H1 (cell line): Measurements from ENCODE around the gene PALM2AKAP2. TPM values are rescaled to one million over a fixed set of nuclear protein-coding genes. Genes with fewer than 3 reads are reported as not detected.

Experiments used
- CTCF ChIA-PET: fragments of 300-600 bp; sonication (Branson Sonifier 250); formaldehyde crosslinking; loops from one replicate; lab custom pipeline; 2021; ENCODE audit not compliant: partially characterized antibody; lab: Charles Lee
- POLR2A ChIA-PET: fragments of 300-600 bp; sonication (Branson Sonifier 250); formaldehyde crosslinking; loops from one replicate; lab custom pipeline; 2021; ENCODE audit warnings: inconsistent platforms; ENCODE audit not compliant: partially characterized antibody; lab: Charles Lee
- DNase-seq, 2 experiments: peaks; one replicate each; pipeline versions ENCODE4 v3.0.0 to v3.0.0-alpha.2; 2010 to 2022; ENCODE audit warnings: low spot score in 2 of 2, low read depth in 1 of 2, mixed read lengths in 1 of 2
- FAIRE-seq: peaks from 2 replicates; lab custom pipeline; 2011; peaks lifted over from hg19 to GRCh38; lab: Jason Lieb, UNC
- H2AFZ ChIP-seq: 2 replicates; pipeline ENCODE4 v1.8.1; 2012; ENCODE audit warnings: low read length, inconsistent platforms
- H2AK5ac ChIP-seq: 2 replicates; pipeline ENCODE4 v1.6.1; 2013; ENCODE audit warnings: low read depth, low read length
- H2BK120ac ChIP-seq: replicated peaks from 2 replicates; pipeline ENCODE3; 2013; ENCODE audit warnings: low read depth, low read length, inconsistent platforms
- H2BK12ac ChIP-seq: 2 replicates; pipeline ENCODE4 v1.6.1; 2013; ENCODE audit warnings: low read depth, low read length
- H2BK15ac ChIP-seq: 2 replicates; pipeline ENCODE4 v1.6.1; 2013; ENCODE audit warnings: low read length
- H2BK20ac ChIP-seq: 2 replicates; pipeline ENCODE4 v1.6.1; 2013; ENCODE audit warnings: low read length
- H2BK5ac ChIP-seq: 2 replicates; pipeline ENCODE4 v1.6.1; 2013; ENCODE audit warnings: low read depth, low read length
- H3K14ac ChIP-seq: 2 replicates; pipeline ENCODE4 v1.6.1; 2013; ENCODE audit warnings: inconsistent platforms; ENCODE audit not compliant: insufficient read length
- H3K18ac ChIP-seq: 2 replicates; pipeline ENCODE4 v1.6.1; 2013; ENCODE audit warnings: low read length; ENCODE audit errors: extremely low read depth
- H3K23ac ChIP-seq: 2 replicates; pipeline ENCODE4 v1.6.1; 2013; ENCODE audit warnings: inconsistent platforms; ENCODE audit not compliant: insufficient read length
- H3K23me2 ChIP-seq: 2 replicates; pipeline ENCODE4 v1.6.1; 2013; ENCODE audit warnings: low read depth, low read length
- H3K27ac ChIP-seq: 2 replicates; pipeline ENCODE4 v1.6.1; 2011; ENCODE audit warnings: low read depth, low read length, inconsistent platforms
- H3K27me3 ChIP-seq, 4 experiments: replicated peaks in 1 of 4; 1 replicate in 1 of 4; 2 replicates in 3 of 4; pipeline versions ENCODE4 v1.6.1 to v1.8.1; 2011 to 2013; ENCODE audit warnings: low read length in 3 of 4, mild to moderate bottlenecking in 3 of 4, inconsistent platforms in 2 of 4, mixed read lengths in 2 of 4, moderate library complexity in 1 of 4; ENCODE audit not compliant: control insufficient read depth in 3 of 4, insufficient read depth in 3 of 4; ENCODE audit errors: extremely low read depth in 1 of 4
- H3K36me3 ChIP-seq, 4 experiments: 2 replicates each; pipeline versions ENCODE4 v1.6.1 to v1.8.1; 2011 to 2013; ENCODE audit warnings: mild to moderate bottlenecking in 4 of 4, low read length in 3 of 4, moderate library complexity in 2 of 4, control low read depth in 1 of 4, inconsistent platforms in 1 of 4; ENCODE audit not compliant: insufficient read depth in 4 of 4, control insufficient read depth in 2 of 4
- H3K4ac ChIP-seq: replicated peaks from 2 replicates; pipeline ENCODE3; 2013; ENCODE audit warnings: low read length, low read depth, mixed read lengths, inconsistent platforms; ENCODE audit not compliant: insufficient read length
- H3K4me1 ChIP-seq, 4 experiments: replicated peaks in 1 of 4; 1 replicate in 1 of 4; 2 replicates in 3 of 4; pipeline versions ENCODE4 v1.6.1 to v1.8.1; 2011 to 2013; ENCODE audit warnings: low read length in 3 of 4, inconsistent platforms in 2 of 4, mixed read lengths in 1 of 4; ENCODE audit not compliant: insufficient read depth in 4 of 4, control insufficient read depth in 3 of 4
- H3K4me2 ChIP-seq, 2 experiments: 2 replicates each; pipeline versions ENCODE4 v1.6.1 to v1.8.1; 2011 to 2013; ENCODE audit warnings: low read depth in 2 of 2, low read length in 2 of 2, control low read depth in 1 of 2, inconsistent platforms in 1 of 2, mild to moderate bottlenecking in 1 of 2; ENCODE audit not compliant: insufficient read depth in 1 of 2
- H3K4me3 ChIP-seq, 4 experiments: fragments of 200-600, 300-600 bp in 1 of 4; sonication (generic), shearing (Covaris generic), sonication (Bioruptor Twin) in 1 of 4; 2 replicates each; pipeline versions ENCODE4 v1.5.1 to v1.8.1; 2011 to 2016; ENCODE audit warnings: low read length in 4 of 4, low read depth in 3 of 4, control low read depth in 2 of 4, inconsistent platforms in 2 of 4, mild to moderate bottlenecking in 2 of 4, mixed read lengths in 1 of 4, moderate library complexity in 1 of 4; ENCODE audit not compliant: insufficient read depth in 2 of 4; ENCODE audit errors: extremely low read depth in 1 of 4
- H3K56ac ChIP-seq: replicated peaks from 2 replicates; pipeline ENCODE3; 2013; ENCODE audit warnings: low read depth, mild to moderate bottlenecking, mixed read lengths, low read length, inconsistent platforms; ENCODE audit not compliant: insufficient read length
- H3K79me1 ChIP-seq: 2 replicates; pipeline ENCODE4 v1.6.1; 2013; ENCODE audit warnings: low read depth, low read length, control low read depth
- H3K79me2 ChIP-seq, 2 experiments: 2 replicates each; pipeline versions ENCODE4 v1.6.1 to v1.8.1; 2012 to 2013; ENCODE audit warnings: low read length in 2 of 2, mild to moderate bottlenecking in 2 of 2, inconsistent platforms in 1 of 2; ENCODE audit not compliant: insufficient read depth in 2 of 2, control insufficient read depth in 1 of 2
- H3K9ac ChIP-seq, 4 experiments: replicated peaks in 1 of 4; 1 replicate in 1 of 4; 2 replicates in 3 of 4; pipeline versions ENCODE4 v1.6.1 to v1.8.1; 2011 to 2013; ENCODE audit warnings: low read depth in 3 of 4, low read length in 3 of 4, control low read depth in 2 of 4, mild to moderate bottlenecking in 2 of 4, moderate library complexity in 2 of 4, inconsistent platforms in 1 of 4; ENCODE audit errors: extremely low read depth in 1 of 4
- H3K9me3 ChIP-seq, 2 experiments: 2 replicates each; pipeline versions ENCODE4 v1.6.1 to v1.8.1; 2012 to 2013; ENCODE audit warnings: mild to moderate bottlenecking in 2 of 2, moderate library complexity in 2 of 2, control low read depth in 1 of 2, inconsistent platforms in 1 of 2, low read depth in 1 of 2, low read length in 1 of 2, mixed read lengths in 1 of 2; ENCODE audit not compliant: insufficient read depth in 2 of 2
- H4K20me1 ChIP-seq, 2 experiments: replicated peaks in 1 of 2; 2 replicates each; pipeline versions ENCODE3 to v1.8.1; 2011 to 2013; ENCODE audit warnings: inconsistent platforms in 2 of 2, low read length in 2 of 2, mild to moderate bottlenecking in 1 of 2; ENCODE audit not compliant: insufficient read depth in 2 of 2, control insufficient read depth in 1 of 2
- H4K5ac ChIP-seq: 2 replicates; pipeline ENCODE4 v1.6.1; 2013; ENCODE audit warnings: low read length, low read depth, mixed read lengths, inconsistent platforms; ENCODE audit not compliant: insufficient read length
- H4K8ac ChIP-seq: 2 replicates; pipeline ENCODE4 v1.8.0; 2013; ENCODE audit warnings: mild to moderate bottlenecking, moderate library complexity, low read length, inconsistent platforms; ENCODE audit not compliant: insufficient read depth; ENCODE audit errors: extremely low read depth
- H4K91ac ChIP-seq: replicated peaks from 2 replicates; pipeline ENCODE3; 2013; ENCODE audit warnings: low read length, mixed read lengths, inconsistent platforms; ENCODE audit not compliant: insufficient read length
- ASH2L ChIP-seq: fragments of 200-600, 300-600 bp; sonication (generic); IDR thresholded peaks from one replicate; pipeline ENCODE4 v1.7.1; 2017; ENCODE audit warnings: low read length
- CHD1 ChIP-seq: IDR thresholded peaks from 2 replicates; pipeline ENCODE4 v1.6.1; 2012; ENCODE audit warnings: low read depth, low read length, improper control_type of control experiment
- HDAC6 ChIP-seq: IDR thresholded peaks from one replicate; pipeline ENCODE4 v1.7.1; 2012; ENCODE audit warnings: low read depth, mild to moderate bottlenecking, inconsistent platforms, low read length, moderate library complexity
- YY1 ChIP-seq: IDR thresholded peaks from 2 replicates; pipeline ENCODE4 v1.6.1; 2011; ENCODE audit warnings: low read depth, mild to moderate bottlenecking, low read length
- WGBS, 2 experiments: shearing (Covaris generic) in 1 of 2; methylation state at CpG; one replicate each; pipeline versions ENCODE4 v1.1.6 to v1.1.7; 2013 to 2015; ENCODE audit warnings: low lambda C conversion rate in 2 of 2, mixed read lengths in 2 of 2, inconsistent platforms in 1 of 2, low coverage in 1 of 2, missing lambda C conversion rate in 1 of 2; ENCODE audit not compliant: insufficient replicate concordance in 2 of 2, insufficient coverage in 1 of 2, insufficient read length in 1 of 2; ENCODE audit errors: extremely low coverage in 1 of 2, missing lambda C conversion rate in 1 of 2; 5-methylcytosine and 5-hydroxymethylcytosine counted together
- polyA plus RNA-seq, 7 experiments: library from polyadenylated mRNA; depleted of rRNA in 3 of 7; stranded (reverse) in 5 of 7; unstranded in 2 of 7; fragments of >200 nt in 5 of 7; fragments of 200-250 nt in 2 of 7; gene quantifications; 1 replicate in 5 of 7; 2 replicates in 1 of 7; 4 replicates in 1 of 7; pipeline versions ENCODE4 v1.2.1 to v1.2.3, GENCODE V29; 2011 to 2013; ENCODE audit warnings: missing spikeins in 2 of 7, mixed read lengths in 2 of 7
- total RNA-seq: library from RNA; stranded (reverse); fragmentation: NEBNext Ultra II Directional; extraction: Animal tissue kit (Norgen Biotek cat#: 25700); gene quantifications from 2 replicates; pipeline ENCODE4 v1.2.1, GENCODE V29; 2021

PALM2AKAP2 gene
- total and polyA plus RNA-seq, 2 of the 8 experiments (the other 6 are each of a cell fraction or from before 2014, with no cell fraction given) = 0.38 to 20.5 TPM

DNA sequence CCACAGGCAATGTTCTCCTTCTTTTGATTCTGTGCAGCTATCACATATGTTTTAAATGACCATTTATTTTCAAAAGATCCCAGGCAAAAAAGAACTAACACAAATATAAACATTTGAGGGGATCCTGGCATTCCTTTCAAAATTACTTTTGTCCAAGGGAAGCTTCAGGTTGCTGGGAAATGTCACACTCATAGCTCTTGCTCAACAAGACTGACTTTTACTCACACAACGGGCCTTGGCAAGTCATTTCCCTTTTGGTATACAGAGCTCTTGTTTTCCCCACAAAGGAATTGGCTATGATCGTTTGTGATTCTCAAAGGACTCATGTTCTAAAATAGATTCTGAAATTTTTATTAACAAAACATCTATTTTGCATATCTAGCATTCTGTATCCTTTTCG is 4.5 kb upstream of the PALM2AKAP2 start:
- no peak overlapping the region for H3K4me3 ChIP-seq
- H3K4ac ChIP-seq = no peak overlapping the region
- H3K14ac ChIP-seq = no peak overlapping the region
- no peak overlapping the region for H2BK12ac ChIP-seq
- no peak overlapping the region for H3K23ac ChIP-seq
- no peak overlapping the region for H3K56ac ChIP-seq
- FAIRE-seq (no peak), DNase-seq (no peak)
- no peak overlapping the region for H3K18ac ChIP-seq
- ChIA-PET CTCF (no interaction called here), POLR2A (interaction anchor here (1.7 kb wide), 1 partner anchor 25 kb away, joined by 3 read pairs; no protein-coding TSS in a partner anchor)
- no peak overlapping the region for H4K91ac ChIP-seq
- H3K27ac ChIP-seq = no peak overlapping the region
- H3K27me3 ChIP-seq = peaks cover 0 to 12% (median 9%) of the 10 kb centered on the region in 4 experiments; a peak in 5 of 7 replicates
- H2BK20ac ChIP-seq = no peak overlapping the region
- peaks cover 5 to 8% (median 7%) of the 10 kb centered on the region in 4 experiments; a peak in 5 of 7 replicates for H3K4me1 ChIP-seq
- no peak overlapping the region for H4K8ac ChIP-seq
- H2BK15ac ChIP-seq = no peak overlapping the region
- no peak overlapping the region for H2AK5ac ChIP-seq
- H3K4me2 ChIP-seq = no peak overlapping the region
- H3K9me3 ChIP-seq = no peaks in the 10 kb centered on the region
- no peaks in the 10 kb centered on the region for H3K79me1 ChIP-seq
- no peak for TF ChIP-seq YY1
- no peak for TF ChIP-seq HDAC6
- TF ChIP-seq CHD1 = no peak
- TF ChIP-seq ASH2L = no peak
- no peaks in the 10 kb centered on the region for H3K79me2 ChIP-seq
- H2BK120ac ChIP-seq = no peak overlapping the region
- WGBS, 2 experiments = 91% methylated on average over 3 of the region's 3 CpGs; no CpG with 5 or more reads in 1 of the 2 experiments
- H3K23me2 ChIP-seq = peaks cover 4% of the 10 kb centered on the region
- H2BK5ac ChIP-seq = no peak overlapping the region
- no peaks in the 10 kb centered on the region for H4K20me1 ChIP-seq
- no peaks in the 10 kb centered on the region for H3K36me3 ChIP-seq
- H3K9ac ChIP-seq = no peak overlapping the region
- H2AFZ ChIP-seq = no peak overlapping the region
- H4K5ac ChIP-seq = no peak overlapping the region
